OCI-LY3 (cell line): ENCODE data around the gene GTPBP1.

Experiments
- EZH2phosphoT487 ChIP-seq: fragments of 200-600 bp; shearing (Covaris generic); IDR thresholded peaks from 2 replicates; pipeline ENCODE4 v1.6.1; 2018; ENCODE audit warnings: antibody characterized with exemption, mixed run types, low read depth
- TF ChIP-seq, protein P1 (sequence below): fragments of 200-600, 300-600 bp; sonication (generic); IDR thresholded peaks from 2 replicates; pipeline ENCODE4 v1.5.1; 2014; ENCODE audit warnings: antibody characterized with exemption, low read length, low read depth

DNA sequence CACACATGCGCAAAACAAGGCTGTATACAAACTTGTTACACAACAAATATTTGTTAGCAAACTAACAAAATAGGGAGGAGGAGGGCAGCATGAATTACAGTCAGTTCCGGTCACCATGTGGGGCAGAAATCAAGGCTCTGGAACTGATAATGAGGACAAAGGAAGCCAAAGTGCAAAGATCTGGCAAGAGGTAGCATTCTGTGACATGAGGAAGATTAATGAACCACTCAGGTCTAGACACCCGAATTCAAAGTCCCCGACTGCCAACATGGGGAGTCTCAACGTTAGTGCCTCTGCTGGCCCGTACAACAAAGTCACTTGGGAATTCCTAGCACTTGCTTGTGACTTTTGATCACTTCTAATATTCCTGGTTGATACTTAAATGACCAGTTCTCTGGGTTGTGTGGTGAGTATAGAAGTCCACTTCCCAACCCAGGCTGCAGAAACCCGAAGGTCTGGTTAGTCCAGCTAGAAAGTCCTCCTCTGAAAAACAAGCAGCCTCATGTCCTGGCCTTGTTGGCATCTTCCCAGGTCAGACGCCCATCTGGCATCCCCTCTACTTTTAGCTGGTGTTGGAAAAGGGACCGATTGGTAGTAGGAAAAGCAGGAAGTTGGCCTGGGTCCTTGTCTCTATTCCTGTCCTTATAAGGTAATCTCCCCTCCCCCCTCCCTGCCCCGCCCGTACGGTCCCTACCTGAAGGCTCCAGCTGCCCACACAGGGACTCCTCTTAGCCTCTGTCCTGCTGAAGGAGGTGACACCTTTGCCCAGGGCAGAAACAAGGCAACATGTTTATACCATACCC is 48.4 kb downstream of the GTPBP1 start:
- TF ChIP-seq, protein P1, sequence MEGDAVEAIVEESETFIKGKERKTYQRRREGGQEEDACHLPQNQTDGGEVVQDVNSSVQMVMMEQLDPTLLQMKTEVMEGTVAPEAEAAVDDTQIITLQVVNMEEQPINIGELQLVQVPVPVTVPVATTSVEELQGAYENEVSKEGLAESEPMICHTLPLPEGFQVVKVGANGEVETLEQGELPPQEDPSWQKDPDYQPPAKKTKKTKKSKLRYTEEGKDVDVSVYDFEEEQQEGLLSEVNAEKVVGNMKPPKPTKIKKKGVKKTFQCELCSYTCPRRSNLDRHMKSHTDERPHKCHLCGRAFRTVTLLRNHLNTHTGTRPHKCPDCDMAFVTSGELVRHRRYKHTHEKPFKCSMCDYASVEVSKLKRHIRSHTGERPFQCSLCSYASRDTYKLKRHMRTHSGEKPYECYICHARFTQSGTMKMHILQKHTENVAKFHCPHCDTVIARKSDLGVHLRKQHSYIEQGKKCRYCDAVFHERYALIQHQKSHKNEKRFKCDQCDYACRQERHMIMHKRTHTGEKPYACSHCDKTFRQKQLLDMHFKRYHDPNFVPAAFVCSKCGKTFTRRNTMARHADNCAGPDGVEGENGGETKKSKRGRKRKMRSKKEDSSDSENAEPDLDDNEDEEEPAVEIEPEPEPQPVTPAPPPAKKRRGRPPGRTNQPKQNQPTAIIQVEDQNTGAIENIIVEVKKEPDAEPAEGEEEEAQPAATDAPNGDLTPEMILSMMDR = no peak
- no peak for TF ChIP-seq EZH2phosphoT487
